Cerebellar cortex (tissue), 1 donor: ENCODE data around the gene RFLNA.

ENCODE experiments used
- DNase-seq: peaks from one replicate; pipeline ENCODE4 v3.0.0-alpha.2; 2015; ENCODE audit warnings: low spot score

RFLNA gene

DNA sequence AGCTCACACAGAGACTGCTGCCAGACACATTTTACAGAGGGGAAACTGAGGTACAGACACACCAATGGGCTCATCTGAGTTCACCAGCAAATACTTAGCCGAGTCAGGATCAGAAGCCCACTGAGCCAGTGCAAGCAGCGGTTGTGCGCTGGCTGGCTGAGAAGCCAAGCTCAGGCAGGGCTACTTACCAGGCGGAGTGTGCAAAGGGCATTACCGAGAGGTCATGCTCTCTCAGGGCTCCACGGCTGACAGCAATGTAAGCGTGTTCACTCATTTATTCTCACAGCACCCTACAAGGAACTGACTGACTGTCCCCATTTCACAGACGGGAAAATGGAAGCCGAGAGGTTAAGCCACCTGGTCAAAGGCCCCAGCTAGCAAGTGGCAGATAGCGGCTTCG lies 63.7 kb downstream of the RFLNA start:
- no peak for DNase-seq

DNA sequence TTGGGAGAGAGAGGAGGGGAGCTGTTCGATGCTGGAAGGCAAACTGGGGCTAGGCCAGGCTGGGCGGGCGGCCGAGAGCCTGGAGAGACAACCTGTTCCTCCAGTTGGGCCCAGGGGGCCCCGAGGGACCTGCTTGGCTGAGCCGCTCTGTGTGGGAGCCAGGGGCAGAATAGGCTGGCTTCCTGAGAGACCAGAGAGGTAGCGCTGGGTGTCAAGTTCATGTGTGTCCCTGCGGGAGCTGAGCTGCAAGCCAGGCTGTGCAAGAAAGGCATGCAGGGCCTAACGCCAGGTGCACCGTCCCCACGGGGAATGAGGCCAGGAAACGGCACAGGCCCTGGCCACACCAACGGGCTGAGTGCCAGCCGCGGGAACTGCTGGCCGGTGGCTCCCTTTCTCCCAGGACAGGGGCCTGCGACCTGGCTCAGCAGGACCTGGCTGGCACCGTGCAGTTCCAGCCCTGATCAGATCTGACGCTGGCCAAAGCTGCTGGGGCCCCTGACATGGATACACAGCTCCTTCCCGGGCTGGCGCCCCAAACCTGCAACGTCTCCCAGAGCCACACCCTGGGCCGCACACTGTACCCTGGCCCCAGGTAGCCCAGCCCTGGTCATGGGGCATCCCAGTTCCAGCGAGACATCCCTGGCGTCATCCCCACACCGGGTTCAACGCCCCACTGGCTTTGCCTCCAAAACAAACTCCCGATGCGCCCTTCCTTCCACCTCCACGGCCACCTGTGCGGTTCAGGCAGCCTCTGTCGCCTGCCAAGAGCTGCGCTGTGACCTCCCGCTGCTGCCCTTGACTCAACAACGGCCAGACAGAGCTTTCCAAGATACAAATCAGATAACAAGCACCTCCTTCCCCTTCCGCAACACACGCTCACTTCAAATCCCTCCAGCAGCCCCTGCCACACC lies 65.0 kb downstream of the RFLNA start:
- peak; percentile 86 for DNase-seq

DNA sequence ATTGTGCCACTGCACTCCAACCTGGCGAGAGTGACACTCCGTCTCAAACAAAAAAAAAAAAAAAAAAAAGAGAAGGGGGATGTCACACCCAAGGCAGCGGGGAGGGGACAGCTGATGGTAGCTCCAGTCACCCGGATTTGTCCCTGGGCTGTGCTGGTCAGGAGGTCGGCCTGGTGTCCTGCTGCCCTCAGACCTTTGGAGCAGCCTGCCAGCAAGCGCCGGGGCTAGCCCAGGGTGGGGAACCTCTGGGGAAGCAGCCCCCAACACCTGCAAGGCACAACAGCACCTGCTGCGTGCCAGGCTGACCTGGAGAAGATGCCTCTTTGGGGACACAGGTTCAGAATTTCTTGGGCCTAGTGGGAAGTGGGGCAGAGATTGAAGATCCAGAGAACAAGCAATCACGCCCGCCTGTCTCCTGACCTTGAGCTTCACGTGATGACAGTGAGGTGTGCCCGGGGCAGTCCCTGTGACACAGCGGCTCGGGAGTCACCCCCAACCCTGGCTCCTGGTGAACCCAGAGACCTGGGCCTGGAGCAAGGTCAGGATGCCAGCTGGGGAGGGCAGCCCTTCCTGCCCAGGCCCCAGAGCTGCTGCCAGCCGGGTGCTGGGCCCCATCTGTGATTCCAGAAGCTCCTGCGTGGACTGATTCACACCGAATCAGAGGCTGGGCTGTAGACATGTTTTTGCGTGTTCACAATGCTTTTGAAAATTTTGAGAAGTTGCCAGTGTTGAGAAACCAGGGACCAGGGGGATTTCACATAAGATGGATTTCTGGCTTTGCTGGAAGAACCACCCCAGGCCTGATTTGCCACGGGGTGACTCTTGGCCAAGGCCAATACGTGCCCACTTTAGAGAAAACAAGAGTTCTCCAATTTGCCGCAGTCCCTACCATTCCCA lies 66.4 kb downstream of the RFLNA start:
- DNase-seq, result peak; percentile 30

DNA sequence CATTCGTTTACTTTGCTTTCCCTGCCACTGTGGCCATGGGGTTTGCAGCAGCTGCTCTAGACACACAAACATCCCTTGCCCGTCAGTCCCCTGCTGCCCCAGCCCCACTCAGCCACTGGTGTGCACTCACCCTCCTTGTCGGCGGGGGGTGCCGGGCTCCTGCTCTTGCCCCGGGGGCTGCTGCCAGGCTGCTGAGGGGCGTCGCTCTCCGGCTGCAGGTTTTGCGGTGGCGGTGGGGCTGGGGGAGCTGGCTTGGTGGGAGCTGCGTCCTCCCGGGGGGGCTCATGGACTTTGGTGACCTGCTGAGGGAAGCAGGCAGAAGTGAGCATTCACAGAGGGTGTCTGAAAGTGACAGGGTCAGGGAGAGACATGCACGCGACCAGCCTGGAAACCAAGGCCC lies 67.1 kb downstream of the RFLNA start:
- DNase-seq, result no peak

DNA sequence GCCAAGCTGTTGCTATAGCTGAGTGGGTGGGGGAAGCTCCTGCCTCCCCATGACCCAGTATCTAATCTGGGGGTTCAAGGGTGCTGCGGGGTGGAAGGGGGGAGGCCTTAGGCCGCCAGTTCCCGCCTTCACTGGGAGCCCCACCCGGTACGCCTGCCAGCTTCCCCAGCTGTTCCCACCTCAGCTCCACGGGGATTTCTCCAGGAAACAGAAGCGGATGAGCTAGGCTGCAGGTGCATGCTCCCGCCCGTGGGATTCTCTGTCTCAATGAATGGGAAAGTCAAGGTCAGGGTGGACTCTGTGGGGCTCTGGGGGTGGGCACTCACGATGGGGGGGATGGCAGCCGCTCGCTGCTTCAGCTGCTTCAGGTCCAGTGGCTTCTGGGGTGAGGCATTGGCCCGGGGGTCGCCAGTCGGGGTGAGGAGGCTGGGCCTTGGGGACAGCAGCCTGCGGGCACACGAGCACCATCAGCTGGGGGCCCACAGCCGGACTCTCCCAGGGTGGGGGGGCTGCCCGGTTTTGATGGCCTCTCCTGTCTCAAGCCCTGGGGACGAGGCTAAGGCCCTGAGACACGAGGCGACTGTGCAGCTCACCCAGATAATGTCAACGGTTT lies 68.6 kb downstream of the RFLNA start:
- no peak for DNase-seq

DNA sequence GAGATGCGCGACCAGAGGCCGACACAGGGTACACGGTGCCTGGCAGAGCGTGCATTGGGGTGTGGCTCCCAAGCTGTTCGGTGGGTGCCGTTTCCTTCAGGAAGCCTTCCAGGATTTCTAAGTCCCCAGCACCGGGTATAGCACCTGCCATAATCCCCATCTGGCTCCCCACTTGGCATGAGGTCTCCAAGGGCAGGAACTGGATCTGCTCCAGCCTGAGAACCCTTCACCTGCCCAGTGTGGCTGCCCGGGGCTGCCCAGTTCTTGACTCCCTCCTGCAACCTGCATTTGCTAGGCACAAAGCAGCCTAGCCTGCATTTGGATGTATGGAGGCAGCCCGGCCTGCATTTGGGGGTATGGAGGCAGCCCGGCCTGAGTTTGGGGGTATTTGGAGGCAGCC lies 69.7 kb downstream of the RFLNA start:
- DNase-seq, result no peak
